GM18870 (cell line): ENCODE results near the gene NTRK1.
A peak's percentile ranks its signal among the peaks of the same experiment; 100 is the strongest.

Experiments
- ATAC-seq: cut with Tn5 transposase; IDR thresholded peaks from one replicate; pipeline ENCODE4 v1.9.1; 2021; ENCODE audit warnings: moderate library complexity; ENCODE audit not compliant: unreplicated experiment

NTRK1 gene

DNA sequence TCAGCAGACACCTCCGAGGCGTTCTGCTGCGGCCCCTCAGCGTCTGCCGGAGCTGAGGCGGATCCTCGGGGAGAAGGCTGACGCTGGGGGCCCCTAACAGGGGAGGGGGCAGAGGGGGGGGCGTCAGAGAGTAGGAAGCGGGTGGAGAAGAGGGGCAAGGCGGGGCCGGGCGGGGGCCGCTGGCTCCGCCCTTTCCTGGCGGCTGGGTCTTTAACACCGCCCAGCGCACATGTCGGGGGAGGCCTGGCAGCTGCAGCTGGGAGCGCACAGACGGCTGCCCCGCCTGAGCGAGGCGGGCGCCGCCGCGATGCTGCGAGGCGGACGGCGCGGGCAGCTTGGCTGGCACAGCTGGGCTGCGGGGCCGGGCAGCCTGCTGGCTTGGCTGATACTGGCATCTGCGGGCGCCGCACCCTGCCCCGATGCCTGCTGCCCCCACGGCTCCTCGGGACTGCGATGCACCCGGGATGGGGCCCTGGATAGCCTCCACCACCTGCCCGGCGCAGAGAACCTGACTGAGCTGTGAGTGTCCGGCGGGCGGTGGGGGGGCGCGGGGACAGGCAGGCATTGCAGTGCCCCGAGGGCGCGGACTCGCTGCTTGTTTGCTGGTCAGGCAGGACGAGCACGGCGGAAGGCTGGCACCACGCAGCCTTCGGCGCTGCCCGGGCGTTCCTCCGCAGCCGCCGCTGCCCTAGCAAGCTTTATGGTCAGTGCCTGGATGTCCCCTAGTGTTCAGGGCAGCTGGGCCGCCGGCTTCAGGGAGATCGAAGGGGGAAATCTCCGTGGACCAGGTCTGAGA, at the start of gene NTRK1:
Gene NTRK1, plus strand, starts transcription at position 238 of the 796 bp plus-strand sequence. Its CDS starts 70 bp downstream, at position 308.
- no peak for ATAC-seq

DNA sequence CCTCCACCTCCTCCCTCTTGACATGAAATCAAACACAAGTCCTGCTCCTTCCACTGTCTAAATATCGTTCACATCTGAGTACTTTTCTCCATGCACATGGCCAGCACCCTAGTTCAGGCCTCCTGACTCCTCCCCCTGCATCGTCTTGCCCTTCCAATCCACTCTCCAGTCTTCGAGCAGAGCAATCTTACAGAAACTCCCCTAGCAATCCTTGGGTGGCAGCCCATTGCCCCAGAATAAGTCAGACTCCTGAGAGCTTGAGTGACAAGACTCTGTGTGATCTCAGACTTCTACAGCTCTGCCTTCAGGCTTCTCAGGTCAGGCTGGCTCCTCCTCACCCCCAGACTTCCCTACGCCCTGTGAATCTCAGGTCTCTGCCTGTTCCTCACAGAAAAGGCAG, 49.5 kb upstream of the NTRK1 start:
- ATAC-seq: no peak

DNA sequence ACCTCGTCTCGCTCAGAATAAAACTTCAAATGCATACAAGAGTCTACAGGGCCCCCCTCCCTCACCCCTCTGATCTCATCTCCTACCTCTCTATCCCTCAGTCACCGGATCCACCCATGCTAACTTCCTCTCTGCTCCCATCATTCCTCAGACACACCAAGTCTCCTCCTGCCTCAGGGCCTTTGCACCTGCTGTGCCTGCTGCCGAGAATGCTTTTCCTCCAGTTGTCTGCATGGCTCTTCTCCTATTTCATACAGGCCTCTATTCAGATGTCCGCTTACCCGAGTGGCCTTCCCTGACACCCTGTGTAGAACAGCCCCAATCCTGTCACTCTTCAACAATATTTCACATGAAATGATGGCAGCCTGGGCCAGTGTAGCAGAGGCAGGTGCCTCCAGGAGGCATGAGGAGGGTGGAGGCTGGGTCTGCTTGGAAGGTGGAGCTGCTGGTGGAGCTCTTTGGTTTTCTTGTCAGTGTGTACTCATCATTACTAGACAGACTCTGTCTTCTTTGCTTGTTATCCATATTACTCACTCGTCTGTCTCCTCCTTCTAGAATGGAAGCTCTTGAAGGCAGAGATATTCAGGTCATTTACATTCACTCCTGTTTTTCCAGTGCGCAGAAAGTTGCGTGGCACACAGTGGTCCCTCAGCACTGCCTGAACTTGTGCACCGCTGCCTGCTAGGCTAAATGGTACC, 48.2 kb upstream of the NTRK1 start:
- no peak for ATAC-seq

DNA sequence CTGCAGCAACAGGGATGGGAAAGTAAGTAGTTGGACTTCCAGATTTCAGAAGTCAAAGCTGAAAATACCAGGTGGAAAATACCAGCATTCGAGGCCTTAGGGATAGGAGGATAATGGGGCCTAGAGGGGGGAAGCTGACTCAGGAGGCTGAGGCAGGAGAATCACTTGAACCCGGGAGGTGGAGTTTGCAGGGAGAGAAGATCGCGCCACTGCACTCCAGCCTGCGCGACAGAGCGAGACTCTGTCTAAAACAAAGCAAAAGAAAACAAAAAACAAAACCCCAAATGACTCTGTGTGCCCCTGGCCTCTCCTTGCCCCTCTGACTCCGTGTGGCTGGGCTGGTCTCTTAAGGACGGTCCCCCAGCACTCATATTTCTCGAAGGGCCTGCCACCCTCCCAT, 47.4 kb upstream of the NTRK1 start:
- ATAC-seq: no peak

DNA sequence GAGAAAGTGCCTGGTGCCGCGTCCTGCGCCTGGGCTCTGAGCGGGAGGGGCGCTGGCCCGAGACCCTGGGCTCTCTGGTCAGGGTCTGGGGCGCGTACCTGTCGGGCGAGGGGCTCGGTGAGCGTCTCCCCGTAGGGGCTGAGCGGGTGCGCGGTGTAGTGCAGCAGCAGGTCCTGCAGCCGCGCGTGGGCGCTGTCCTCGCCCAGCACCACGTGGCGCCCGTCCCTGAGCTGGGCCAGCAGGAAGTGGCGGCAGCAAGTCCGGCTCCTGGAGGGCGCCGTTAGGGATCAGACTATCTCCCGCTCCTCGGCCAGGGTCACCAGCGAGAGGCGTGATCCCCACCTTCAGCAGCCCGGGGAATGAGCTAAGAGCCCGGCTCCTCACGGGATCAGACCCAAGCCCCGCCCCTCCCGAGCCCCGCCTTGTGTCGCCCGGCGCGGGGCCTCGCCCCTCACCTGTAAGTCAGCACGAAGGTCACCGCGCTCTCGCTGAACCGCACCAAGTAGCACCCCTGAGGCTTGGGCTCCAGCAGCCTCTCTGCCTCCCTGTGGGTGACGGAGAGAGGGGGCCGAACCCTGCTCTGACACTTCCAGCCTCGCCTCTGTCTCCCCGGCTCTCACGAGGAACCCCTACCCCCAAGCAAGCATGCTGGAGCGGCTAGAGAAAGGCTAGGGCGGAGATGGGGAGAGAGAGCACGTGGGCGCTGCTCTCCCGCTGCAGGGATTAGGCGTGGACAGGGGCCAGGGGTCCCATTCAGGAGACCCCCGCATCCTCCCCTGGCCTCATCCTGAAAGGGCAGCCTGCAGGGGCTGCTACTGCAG, 46.7 kb upstream of the NTRK1 start:
- no peak for ATAC-seq

DNA sequence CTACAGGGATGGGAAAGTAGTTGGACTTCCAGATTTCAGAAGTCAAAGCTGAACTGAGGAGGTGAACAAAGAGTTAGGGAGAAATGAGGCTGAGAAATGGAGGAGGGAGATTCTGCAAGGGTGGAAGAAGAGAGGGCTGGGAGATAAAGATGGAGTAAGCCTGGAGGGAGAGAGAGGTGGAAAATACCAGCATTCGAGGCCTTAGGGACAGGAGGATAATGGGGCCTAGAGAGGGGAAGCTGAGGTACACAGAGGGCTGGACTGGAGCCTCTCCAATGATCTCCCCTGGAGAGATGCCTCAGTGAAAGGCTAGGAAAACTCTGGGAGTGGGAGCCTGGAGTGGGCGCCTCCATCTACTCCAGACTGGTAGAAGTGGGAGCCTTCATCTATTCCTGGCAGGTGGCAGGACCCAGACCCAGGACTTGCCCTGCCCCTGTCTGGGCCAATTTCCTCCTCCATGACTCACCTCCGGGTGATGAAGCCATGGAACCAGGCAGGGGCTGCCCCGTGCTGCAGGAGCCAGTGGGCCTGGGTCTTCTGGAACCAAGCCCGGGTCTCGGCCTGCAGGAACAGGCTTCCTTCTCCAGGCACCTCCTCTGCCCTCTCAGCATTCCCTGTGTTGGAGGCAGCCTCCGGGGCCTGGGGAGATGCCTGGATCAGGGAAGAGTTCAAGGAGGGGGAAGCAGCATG, 45.9 kb upstream of the NTRK1 start:
- ATAC-seq: no peak

DNA sequence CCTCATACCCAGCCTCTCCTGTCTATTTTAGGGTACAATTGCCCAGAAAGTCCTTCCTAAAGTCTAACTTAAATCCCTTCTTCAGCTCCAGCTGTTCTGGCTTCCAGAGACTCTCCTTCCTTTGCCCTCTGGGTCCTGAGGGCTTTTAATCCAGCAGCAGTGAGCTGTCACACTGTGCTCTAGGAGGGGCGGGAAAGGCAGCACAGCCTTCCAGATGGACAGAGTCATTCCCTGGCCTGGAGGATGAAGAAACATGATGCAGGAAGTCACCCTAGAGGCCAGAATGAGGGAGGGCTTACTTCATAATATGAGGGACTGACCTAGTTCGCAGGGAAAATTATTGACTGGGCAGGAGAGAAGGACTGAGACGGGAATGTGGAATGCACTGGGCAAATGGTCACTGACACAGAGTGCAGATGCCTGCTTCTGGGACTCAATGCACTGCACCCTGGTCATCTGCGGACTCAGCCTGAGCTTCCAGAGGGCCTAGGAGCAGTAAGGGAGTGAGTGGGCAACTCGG, 45.3 kb upstream of the NTRK1 start:
- ATAC-seq: no peak

DNA sequence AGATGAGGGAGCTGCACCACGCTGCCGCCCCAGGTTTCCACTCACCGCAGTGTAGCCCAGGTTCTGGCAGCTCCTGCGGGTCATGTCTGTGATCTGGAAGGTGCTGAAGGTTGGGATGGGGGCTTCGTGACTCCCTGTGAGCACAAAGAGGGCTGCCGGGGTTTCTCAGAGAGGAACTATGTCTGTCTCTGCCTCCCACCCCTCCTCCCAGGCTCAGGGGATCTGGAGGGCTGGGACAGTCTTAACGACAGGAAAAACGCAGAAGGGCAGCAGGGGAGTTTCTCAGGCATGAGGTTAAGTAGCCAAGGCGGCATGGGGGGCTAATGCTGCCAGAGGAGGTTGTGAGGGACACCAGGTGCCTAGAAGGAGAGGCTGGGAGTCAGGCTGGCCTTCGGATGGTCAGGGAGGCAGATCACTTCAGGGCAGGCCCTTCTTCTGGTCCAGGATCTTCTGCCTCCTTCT, 44.7 kb upstream of the NTRK1 start:
- ATAC-seq: no peak

DNA sequence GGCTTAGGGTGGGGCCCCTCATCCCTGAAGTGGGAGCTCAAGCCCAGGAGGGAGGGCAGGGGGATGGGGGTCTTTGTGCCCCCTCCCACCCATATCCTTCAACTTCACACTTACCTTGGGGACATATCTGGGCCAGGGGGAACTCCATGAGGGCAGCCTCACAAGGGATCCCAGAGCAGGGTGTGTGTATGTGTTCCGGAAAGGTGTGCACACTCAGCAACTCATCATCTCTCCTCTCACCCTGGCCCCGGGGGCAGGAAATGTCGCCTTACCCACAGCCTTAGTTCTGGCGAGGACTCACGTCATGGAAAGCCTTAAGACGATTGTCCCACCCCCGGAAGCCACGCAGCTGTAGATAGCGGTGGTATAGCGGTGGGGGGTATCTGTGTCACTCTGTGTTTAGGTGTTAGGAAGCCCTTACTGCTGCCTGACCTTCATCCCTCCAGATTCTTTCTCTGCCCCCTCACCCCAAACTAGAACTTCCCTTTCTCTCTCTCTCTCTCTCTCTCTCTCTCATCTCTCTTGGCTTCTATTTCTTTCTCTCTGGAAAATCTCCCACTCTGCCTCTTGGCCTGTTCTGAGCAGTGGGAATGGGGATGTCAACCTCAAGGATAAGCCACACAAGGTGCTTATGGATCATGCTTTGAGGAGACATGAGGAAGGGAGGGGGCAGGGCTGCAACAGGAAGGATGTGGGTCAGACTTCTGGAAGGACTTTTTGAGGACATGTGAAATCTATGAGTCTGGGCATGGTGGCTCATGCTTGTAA, 43.9 kb upstream of the NTRK1 start, which contains the start of gene SH2D2A:
Gene SH2D2A, minus strand, starts transcription at position 288 of the 768 bp plus-strand sequence. Its CDS starts 140 bp downstream, at position 148.
- peak; percentile 65 for ATAC-seq

DNA sequence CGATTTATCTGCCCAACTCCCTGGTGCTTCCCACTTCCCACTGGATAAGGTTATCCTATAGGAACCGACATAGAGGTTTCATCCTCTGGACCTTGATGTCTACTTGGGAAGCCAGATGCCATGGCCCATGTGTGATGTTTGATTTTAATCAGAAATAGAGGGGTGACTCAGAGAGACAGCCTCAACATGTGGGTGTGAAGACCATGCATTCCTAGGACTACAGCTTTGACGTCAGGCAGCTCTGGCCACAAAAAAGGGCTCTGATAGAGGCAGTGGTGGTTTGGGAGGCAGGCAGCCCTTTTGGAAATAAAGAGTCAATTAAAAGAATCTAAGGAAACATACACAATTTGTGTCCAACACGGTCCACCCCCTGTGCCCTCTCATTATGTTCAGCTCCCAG, 38.9 kb upstream of the NTRK1 start:
- ATAC-seq: no peak

DNA sequence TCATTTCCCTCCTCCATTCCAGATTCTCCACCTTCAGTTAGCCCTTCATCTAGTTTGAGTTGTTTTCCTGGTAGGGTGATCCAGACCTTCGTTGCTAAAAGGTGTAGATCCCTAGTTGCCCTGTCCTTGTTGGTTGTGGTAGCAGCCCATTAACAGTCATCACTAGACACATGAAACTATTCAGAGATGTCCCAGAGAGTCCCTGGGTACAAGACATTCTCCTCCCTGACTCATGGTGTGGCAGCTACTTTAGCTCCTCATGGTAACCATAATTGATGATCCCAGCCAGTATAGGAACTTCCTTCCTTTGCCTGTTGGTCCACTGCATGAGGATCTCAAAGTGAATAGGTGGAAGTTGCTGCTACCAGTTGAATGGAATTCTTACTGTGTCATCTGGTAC, 38.0 kb upstream of the NTRK1 start:
- no peak for ATAC-seq

DNA sequence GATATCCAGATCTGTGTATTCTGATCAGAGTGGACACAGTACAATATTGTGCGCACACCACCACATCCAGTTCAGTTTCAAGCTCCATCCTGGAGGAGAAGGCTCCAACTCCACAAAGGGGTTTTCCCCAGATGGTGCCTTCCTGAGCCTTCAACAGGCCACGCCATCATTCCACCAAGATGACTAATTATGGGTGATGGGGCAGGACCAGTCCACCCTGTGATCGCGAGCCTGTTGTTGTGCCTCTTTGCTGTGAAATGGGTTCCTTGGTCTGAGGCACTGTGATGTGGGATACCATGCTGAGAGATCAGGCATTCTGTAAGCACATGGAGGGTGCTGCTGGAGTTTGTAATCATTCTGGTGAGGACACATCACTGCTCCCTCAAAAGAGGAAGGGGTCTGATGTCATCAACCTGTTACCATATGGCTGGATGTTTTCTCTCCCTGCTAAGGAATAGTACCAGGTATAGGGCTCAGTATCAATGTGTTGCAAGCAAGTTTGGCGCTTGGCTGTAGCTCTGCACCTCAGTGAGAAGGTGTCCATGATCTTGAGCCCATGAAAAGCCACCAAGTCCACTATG, 37.4 kb upstream of the NTRK1 start:
- ATAC-seq: no peak

DNA sequence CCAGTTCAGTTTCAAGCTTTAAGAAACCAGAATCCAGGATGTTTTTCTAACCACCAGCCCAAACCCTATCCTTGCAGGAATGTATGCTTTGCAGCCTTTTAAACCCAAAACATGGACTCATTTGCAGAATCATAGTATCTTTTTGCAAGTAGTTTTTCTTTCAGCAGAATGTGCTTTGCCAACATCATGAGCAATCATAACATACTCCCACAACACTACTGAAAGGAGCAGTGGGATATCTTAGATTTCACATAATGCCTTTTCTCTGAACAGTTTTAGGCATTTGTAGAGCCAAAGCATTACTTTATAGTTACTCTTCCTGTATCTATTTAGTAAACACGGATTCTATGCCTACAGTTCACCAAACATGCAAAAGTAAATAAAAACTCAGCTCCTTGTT, 34.0 kb upstream of the NTRK1 start:
- ATAC-seq: no peak

DNA sequence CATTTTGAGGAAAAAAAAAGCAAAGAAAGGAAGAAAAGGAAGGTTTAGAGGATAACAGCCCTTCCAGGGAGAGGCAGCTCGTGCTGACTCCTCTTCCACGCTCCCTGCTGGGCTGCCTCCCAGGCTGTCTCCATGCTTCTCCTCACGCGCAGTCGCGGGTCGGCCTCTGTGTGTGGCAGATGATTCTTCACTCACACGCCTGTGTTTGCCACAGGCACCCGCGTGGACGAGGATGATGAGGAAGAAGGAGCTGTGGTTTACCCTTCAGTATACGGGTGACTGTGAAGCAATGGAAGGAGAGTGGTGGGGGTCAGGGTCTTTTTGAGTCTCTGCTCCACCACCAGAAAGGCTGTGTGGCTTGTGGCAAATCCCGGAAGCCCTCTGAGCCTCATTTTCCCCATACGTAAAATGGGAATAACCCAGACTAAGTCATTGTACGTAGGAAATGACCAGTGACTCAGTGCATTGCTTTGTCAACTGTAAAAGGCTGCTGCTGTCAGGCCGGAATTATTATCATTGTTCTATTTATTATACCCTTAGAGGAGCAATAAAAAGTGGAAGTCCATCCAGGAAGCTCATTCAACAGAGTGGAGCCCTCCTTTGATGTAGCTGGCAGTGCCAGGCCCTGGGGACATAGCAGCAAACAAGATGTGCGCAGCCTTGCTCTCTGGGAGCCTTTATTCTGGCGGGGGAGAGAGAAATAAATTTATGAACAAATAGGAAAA, 32.1 kb upstream of the NTRK1 start:
- ATAC-seq: no peak

DNA sequence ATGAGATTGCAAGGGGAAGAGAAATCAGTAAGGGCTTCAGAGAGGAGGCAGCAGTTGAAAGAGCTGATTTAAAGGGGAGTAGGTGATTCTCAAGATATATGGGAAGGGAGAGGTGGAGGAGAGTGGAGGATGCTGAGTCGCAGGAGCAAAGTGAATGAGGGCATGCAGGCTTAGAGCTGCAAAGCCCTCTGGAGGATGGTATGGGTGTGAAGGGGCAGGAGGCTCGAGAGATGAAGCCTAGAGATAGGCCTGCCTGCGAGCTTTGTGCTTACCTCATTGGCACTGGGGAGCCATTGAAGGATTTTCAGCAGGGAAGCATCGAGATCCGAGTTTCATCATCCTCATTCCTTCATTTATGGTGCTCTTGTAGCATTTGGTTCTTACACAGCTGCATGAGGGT, 28.2 kb upstream of the NTRK1 start:
- no peak for ATAC-seq

DNA sequence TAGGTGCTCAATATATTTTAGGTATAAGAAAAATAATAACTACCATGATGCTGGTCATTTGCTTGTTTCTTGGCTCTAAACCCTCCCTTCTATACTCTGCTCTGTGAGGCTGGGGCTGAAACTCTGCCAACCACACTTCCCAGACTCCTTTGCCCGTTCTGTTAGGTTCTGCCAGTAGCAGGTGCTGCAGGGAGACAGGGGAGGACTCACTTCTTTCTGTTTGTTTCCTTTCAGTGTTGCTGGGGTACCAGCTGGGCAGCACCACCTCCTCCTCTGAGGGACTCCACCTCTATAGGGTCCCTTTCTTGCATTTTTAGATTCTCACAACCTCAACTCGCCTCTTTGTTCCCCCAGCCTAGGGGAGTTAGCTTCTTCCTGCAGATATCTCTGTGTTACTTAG, 27.1 kb upstream of the NTRK1 start:
- no peak for ATAC-seq

DNA sequence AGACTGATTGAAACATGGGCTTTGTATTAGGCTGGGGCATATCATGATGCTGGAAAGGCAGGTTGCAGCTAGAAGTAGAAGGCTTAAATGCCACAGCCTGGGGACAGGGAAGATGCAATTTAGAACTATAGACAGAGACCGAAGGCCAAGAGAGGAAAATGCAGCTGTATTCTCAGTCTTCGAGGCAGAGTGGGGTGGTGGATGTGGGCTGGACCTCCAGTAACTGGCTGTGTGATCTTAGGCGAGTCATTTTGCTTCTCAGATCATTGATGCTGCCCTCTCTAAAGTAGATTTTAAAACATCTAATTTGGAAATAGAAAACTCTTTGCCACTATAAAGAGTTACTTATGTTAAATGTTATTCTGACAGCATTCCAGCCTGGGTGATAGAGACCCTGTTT, 26.3 kb upstream of the NTRK1 start:
- no peak for ATAC-seq

DNA sequence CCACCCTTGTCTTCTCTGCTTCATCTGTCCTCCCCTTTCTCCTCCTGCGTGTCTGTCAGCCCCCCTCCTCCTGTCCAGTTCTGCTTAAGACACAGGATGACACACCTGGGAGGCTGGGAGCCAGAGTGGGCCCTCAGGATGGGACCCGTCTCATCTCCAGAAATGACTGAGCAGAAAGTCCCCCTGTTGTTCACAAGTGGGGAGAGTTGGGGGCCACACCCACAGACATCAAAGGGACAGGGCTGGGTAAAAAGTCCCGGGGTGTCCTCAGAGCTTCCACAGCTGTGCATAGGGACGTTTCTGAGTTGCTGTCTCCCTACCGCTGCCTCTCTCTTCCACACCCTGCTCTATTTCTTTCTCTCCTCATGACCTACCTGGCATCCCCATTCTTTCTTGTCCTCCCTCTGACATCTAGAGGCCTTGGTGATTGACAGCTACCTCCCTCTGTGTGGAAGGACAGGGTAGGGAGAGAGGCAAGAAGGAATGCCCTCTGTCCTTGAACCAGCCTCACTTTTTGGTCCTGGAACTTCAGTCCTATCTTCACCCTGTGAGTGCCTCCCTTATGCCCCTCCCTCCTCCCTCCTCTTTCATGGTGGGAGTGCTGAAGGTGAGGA, 24.5 kb upstream of the NTRK1 start:
- no peak for ATAC-seq
